Stimulated activated CD8-positive, alpha-beta memory T cell treated with anti-CD3 and anti-CD28 coated beads, Interleukin-4, amount 100 ng/mL, for 4 hours (primary cell): ENCODE measurements around the gene ULK2.

Experiments
- DNase-seq, 2 donors: peaks; one replicate each; pipeline ENCODE4 v3.0.0-alpha.2; 2020; ENCODE audit warnings: low read depth in 2 of 2, low spot score in 1 of 2

Gene ULK2

GRCh38 chr17:19747829-19748806, 119.6 kb downstream of the ULK2 start, which contains the start of gene ALDH3A1:
ALDH3A1 (minus strand) TSS chr17:19748298; CDS start chr17:19745129, 3,169 bp downstream.
- no peak for DNase-seq

- no peak for DNase-seq
These were observed 120.5 kb downstream of the ULK2 start for GRCh38 chr17:19747159-19747719.

- DNase-seq: no peak
These were observed 121.2 kb downstream of the ULK2 start for GRCh38 chr17:19746517-19746916.

- peak; percentile 49 to 60 for DNase-seq
These were observed 122.6 kb downstream of the ULK2 start for GRCh38 chr17:19744922-19745757.

- DNase-seq: no peak
These were observed 123.2 kb downstream of the ULK2 start for GRCh38 chr17:19744492-19744891.

GRCh38 chr17:19743101-19744100, 124.3 kb downstream of the ULK2 start:
- DNase-seq: no peak

GRCh38 chr17:19742495-19742894, 125.2 kb downstream of the ULK2 start:
- DNase-seq: no peak

GRCh38 chr17:19741832-19742457, 125.8 kb downstream of the ULK2 start:
- no peak for DNase-seq

- no peak for DNase-seq
These were observed 126.8 kb downstream of the ULK2 start for GRCh38 chr17:19740933-19741332.

GRCh38 chr17:19739241-19740201, 128.2 kb downstream of the ULK2 start:
- DNase-seq: no peak

- no peak for DNase-seq
These were observed 129.0 kb downstream of the ULK2 start for GRCh38 chr17:19738757-19739156.

GRCh38 chr17:19738073-19738449, 129.7 kb downstream of the ULK2 start:
- no peak for DNase-seq

- DNase-seq: no peak
These were observed 130.2 kb downstream of the ULK2 start for GRCh38 chr17:19737305-19738072.

GRCh38 chr17:19736071-19736470, 131.7 kb downstream of the ULK2 start:
- no peak for DNase-seq

GRCh38 chr17:19733953-19734526, 133.7 kb downstream of the ULK2 start:
- DNase-seq: no peak

- no peak for DNase-seq
These were observed 136.1 kb downstream of the ULK2 start for GRCh38 chr17:19731626-19732025.

GRCh38 chr17:19730843-19731242, 136.9 kb downstream of the ULK2 start:
- no peak for DNase-seq

- no peak for DNase-seq
These were observed 137.8 kb downstream of the ULK2 start for GRCh38 chr17:19729900-19730299.
